ENCODE measurements around the gene BARX2.

BARX2 gene

GRCh38 chr11:129374081-129374992 lies 1.3 kb upstream of the BARX2 start:
- DNase-seq, result no peak

- no peak for DNase-seq
Measured at GRCh38 chr11:129374993-129375750, 476 bp upstream of the BARX2 start.

GRCh38 chr11:129376658-129377341 lies 1.2 kb downstream of the BARX2 start:
- DNase-seq, result no peak

- DNase-seq, result no peak
Measured at GRCh38 chr11:129377739-129378138, 2.1 kb downstream of the BARX2 start.

- DNase-seq, result no peak
Measured at GRCh38 chr11:129380413-129380812, 4.8 kb downstream of the BARX2 start.

GRCh38 chr11:129382583-129382982 lies 6.9 kb downstream of the BARX2 start:
- DNase-seq, result no peak

- no peak for DNase-seq
Measured at GRCh38 chr11:129383060-129383459, 7.4 kb downstream of the BARX2 start.

GRCh38 chr11:129383502-129383901 lies 7.9 kb downstream of the BARX2 start:
- no peak for DNase-seq

- DNase-seq, result no peak
Measured at GRCh38 chr11:129384415-129384814, 8.8 kb downstream of the BARX2 start.

GRCh38 chr11:129385801-129386200 lies 10.2 kb downstream of the BARX2 start:
- no peak for DNase-seq

- no peak for DNase-seq
Measured at GRCh38 chr11:129386795-129387397, 11.2 kb downstream of the BARX2 start.

- no peak for DNase-seq
Measured at GRCh38 chr11:129387434-129387833, 11.8 kb downstream of the BARX2 start.

- no peak for DNase-seq
Measured at GRCh38 chr11:129388824-129389223, 13.2 kb downstream of the BARX2 start.

GRCh38 chr11:129390303-129390821 lies 14.7 kb downstream of the BARX2 start:
- DNase-seq, result no peak

- no peak for DNase-seq
Measured at GRCh38 chr11:129391360-129391759, 15.7 kb downstream of the BARX2 start.

GRCh38 chr11:129391821-129392220 lies 16.2 kb downstream of the BARX2 start:
- DNase-seq, result no peak

- no peak for DNase-seq
Measured at GRCh38 chr11:129392995-129393394, 17.3 kb downstream of the BARX2 start.

GRCh38 chr11:129394709-129395108 lies 19.1 kb downstream of the BARX2 start:
- no peak for DNase-seq

- no peak for DNase-seq
Measured at GRCh38 chr11:129395432-129395831, 19.8 kb downstream of the BARX2 start.

GRCh38 chr11:129395883-129396282 lies 20.2 kb downstream of the BARX2 start:
- DNase-seq, result no peak

GRCh38 chr11:129396454-129396853 lies 20.8 kb downstream of the BARX2 start:
- DNase-seq, result no peak

All from Kasumi-1 (cell line).